Measurements from ENCODE around the gene LRBA. TPM values are rescaled to one million over a fixed set of nuclear protein-coding genes. Genes with fewer than 3 reads are reported as not detected.
"Not testable (repeated sequence)": the region's sequence is repeated elsewhere in the genome, so short reads cannot be mapped to it uniquely, and the experiment has no call there.

LRBA gene
- total RNA-seq, 6 experiments from 2014 or later = 13.6 to 17.6 (median 15.0) TPM

DNA sequence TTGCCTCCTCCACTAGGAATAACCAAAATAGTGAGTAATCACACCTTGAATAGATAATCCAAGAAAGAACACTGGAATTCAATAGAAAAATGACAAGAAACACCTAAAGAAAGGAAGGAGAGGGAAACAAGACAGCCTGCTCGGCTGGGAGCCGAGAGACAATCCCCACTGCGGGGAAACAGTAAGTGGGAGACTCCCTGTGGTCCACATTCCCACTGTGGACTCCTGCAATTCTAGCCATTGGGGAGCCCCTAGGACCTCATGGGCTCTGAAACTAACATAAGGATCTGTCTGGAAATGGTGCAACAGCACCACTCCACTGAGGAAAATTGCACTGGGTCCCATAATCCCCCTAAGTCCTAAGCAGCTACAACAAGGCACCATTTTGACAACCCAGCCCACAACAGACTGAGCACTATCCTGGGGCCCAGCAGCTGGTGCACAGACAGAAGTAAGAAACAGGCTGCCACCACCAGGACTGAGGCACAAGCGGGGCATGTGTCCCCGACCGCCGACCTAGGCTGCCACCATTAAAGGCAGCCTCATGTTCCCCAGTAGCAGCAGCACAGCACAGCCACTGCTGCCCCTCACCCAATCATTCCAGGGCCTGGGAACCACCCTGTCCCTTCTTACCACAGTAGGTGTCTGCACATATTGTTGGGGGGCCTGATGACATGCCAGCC, 14.2 kb downstream of the LRBA start:
- peaks cover 11% of the 10 kb centered on the region for H3K4me1 Mint-ChIP-seq (ENCODE audit: low read depth)
- H3K27ac Mint-ChIP-seq = no peak overlapping the region
- no peak for DNase-seq
- no peaks in the 10 kb centered on the region for H3K27me3 Mint-ChIP-seq (ENCODE audit: insufficient read depth)
- H3K4me3 Mint-ChIP-seq = no peak overlapping the region
- H3K36me3 Mint-ChIP-seq (ENCODE audit: low read depth) = no peaks in the 10 kb centered on the region
- no peaks in the 10 kb centered on the region for H3K9me3 Mint-ChIP-seq
- TF ChIP-seq, protein P1, sequence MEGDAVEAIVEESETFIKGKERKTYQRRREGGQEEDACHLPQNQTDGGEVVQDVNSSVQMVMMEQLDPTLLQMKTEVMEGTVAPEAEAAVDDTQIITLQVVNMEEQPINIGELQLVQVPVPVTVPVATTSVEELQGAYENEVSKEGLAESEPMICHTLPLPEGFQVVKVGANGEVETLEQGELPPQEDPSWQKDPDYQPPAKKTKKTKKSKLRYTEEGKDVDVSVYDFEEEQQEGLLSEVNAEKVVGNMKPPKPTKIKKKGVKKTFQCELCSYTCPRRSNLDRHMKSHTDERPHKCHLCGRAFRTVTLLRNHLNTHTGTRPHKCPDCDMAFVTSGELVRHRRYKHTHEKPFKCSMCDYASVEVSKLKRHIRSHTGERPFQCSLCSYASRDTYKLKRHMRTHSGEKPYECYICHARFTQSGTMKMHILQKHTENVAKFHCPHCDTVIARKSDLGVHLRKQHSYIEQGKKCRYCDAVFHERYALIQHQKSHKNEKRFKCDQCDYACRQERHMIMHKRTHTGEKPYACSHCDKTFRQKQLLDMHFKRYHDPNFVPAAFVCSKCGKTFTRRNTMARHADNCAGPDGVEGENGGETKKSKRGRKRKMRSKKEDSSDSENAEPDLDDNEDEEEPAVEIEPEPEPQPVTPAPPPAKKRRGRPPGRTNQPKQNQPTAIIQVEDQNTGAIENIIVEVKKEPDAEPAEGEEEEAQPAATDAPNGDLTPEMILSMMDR (IDR thresholded peaks at IDR 0.05) = no peak

DNA sequence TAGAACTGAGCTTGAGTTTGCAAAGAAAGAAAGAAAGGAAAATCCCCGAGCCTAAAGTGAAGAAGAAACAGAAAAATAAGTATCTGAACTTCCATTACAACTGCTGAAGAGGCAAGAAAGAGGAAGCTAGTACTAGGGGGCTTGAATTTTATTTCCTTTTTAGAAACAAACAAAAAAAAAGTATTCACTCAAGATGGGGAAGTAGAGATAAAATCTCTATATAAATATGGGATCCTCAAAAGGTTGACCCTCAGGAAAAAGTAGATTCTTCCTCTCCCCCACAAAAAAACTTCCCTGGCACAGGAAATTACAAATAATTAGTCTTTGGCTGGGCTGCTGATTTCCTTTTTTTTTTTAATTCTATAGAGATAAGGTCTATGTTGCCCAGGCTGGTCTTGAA, 16.0 kb downstream of the LRBA start:
- Mint-ChIP-seq H3K4me3 (no peak overlapping the region), H3K27me3 (ENCODE audit: insufficient read depth) (no peaks in the 10 kb centered on the region), H3K9me3 (no peaks in the 10 kb centered on the region), H3K36me3 (ENCODE audit: low read depth) (no peaks in the 10 kb centered on the region), H3K27ac (no peak overlapping the region), H3K4me1 (ENCODE audit: low read depth) (peaks cover 3% of the 10 kb centered on the region)
- TF ChIP-seq, protein P1 (IDR thresholded peaks at IDR 0.05) = no peak
- no peak for DNase-seq

DNA sequence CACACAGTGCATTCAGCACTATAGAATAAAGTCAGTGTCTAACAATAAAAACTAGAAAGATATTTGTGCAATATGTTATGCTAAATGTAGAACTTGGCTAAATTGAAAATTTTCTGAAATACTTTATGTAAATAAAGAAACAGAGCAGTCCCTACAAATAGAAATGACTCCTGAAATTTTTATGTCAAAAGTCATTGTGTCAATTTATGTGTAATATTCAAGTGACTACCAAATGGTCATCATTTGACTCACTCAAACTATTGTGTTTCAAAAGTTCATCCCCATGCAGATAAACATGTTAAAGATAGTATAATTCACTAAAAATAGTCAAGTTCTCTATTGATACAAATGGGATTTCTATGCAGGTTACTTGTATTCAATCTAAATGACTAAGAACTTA, 17.9 kb downstream of the LRBA start:
- Mint-ChIP-seq H3K4me1 (ENCODE audit: low read depth) (no peaks in the 10 kb centered on the region), H3K36me3 (ENCODE audit: low read depth) (no peaks in the 10 kb centered on the region), H3K9me3 (no peaks in the 10 kb centered on the region), H3K27ac (no peak overlapping the region), H3K27me3 (ENCODE audit: insufficient read depth) (no peaks in the 10 kb centered on the region), H3K4me3 (no peak overlapping the region)
- TF ChIP-seq, protein P1 (IDR thresholded peaks at IDR 0.05) = no peak
- no peak for DNase-seq

DNA sequence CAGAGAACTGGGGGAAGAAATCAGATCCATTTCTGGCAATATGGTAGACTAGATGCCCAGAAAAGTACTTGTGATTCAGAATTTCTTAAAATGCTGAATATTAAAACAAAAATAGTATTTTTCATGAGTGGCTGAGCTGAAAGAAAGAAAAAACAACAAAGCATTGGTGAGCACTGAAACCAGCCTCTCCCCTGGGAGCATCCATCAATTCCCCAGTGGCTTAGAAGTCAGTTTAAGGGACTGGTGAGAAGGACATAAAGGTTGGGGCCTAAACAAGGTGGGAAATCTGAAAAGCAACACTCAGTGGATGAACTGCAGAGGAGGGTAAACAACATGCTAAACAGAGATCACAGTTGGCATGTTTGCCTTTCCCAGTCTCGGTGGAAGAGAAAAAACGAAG, 20.4 kb downstream of the LRBA start:
- Mint-ChIP-seq H3K27ac (no peak overlapping the region), H3K4me1 (ENCODE audit: low read depth) (no peaks in the 10 kb centered on the region), H3K4me3 (no peak overlapping the region), H3K36me3 (ENCODE audit: low read depth) (peaks cover 7% of the 10 kb centered on the region; the same call in 1 of the 2 replicates), H3K27me3 (ENCODE audit: insufficient read depth) (no peaks in the 10 kb centered on the region), H3K9me3 (no peaks in the 10 kb centered on the region)
- TF ChIP-seq, protein P1 (IDR thresholded peaks at IDR 0.05) = no peak
- DNase-seq = no peak

DNA sequence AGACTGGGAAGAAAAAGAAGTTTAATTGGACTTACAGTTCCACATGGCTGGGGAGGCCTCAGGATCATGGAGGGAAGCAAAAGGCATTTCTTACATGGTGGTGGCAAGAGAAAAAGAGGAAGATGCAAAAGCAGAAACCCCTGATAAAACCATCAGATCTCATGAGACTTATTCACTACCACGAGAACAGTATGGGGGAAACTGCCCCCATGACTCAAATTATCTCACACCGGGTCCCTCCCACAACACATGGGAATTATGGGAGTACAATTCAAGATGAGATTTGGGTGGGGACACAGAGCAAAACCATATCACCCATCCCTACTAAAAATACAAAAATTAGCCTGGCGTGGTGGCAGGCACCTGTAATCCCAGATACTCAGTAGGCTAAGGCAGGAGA, 21.5 kb downstream of the LRBA start:
- not testable (repeated sequence) for H3K4me3 Mint-ChIP-seq; H3K4me1 Mint-ChIP-seq (ENCODE audit: low read depth); DNase-seq; H3K27me3 Mint-ChIP-seq (ENCODE audit: insufficient read depth); H3K9me3 Mint-ChIP-seq; H3K36me3 Mint-ChIP-seq (ENCODE audit: low read depth); H3K27ac Mint-ChIP-seq

DNA sequence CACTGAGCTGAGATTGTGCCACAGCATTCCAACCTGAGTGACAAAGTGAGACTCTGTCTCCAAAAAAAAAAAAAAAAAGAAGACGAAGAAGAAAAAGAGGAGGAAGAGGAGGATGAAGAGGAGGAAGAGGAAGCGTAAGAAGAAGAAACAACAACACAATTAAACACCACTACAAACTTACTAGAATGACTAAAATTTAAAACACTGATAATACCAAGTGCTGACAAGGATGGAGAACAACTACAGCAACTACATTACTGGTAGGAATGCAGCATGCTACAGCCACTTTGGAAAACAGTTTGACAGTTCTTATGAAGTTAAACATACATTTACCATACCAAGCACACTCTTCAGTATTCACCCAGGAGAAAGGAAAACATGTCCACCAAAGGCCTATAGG, 24.1 kb downstream of the LRBA start:
- H3K9me3 Mint-ChIP-seq = no peaks in the 10 kb centered on the region
- no peak overlapping the region for H3K4me3 Mint-ChIP-seq
- TF ChIP-seq, protein P1 (IDR thresholded peaks at IDR 0.05) = no peak
- no peak for DNase-seq
- H3K36me3 Mint-ChIP-seq (ENCODE audit: low read depth) = peaks cover 7% of the 10 kb centered on the region; the same call in 1 of the 2 replicates
- H3K4me1 Mint-ChIP-seq (ENCODE audit: low read depth) = no peaks in the 10 kb centered on the region
- H3K27me3 Mint-ChIP-seq (ENCODE audit: insufficient read depth) = no peaks in the 10 kb centered on the region
- H3K27ac Mint-ChIP-seq = no peak overlapping the region

Data from HFFc6 (cell line).